NCI-H1436 treated with DMSO at 0.1 percent for 48 hours (cell line): ENCODE data around the gene SOX13.
"Not testable (repeated sequence)": the region's sequence is repeated elsewhere in the genome, so short reads cannot be mapped to it uniquely, and the experiment has no call there.

ENCODE experiments used
- DNase-seq: peaks from one replicate; lab custom pipeline; 2025; lab: John Stamatoyannopoulos, UW

SOX13 gene

DNA sequence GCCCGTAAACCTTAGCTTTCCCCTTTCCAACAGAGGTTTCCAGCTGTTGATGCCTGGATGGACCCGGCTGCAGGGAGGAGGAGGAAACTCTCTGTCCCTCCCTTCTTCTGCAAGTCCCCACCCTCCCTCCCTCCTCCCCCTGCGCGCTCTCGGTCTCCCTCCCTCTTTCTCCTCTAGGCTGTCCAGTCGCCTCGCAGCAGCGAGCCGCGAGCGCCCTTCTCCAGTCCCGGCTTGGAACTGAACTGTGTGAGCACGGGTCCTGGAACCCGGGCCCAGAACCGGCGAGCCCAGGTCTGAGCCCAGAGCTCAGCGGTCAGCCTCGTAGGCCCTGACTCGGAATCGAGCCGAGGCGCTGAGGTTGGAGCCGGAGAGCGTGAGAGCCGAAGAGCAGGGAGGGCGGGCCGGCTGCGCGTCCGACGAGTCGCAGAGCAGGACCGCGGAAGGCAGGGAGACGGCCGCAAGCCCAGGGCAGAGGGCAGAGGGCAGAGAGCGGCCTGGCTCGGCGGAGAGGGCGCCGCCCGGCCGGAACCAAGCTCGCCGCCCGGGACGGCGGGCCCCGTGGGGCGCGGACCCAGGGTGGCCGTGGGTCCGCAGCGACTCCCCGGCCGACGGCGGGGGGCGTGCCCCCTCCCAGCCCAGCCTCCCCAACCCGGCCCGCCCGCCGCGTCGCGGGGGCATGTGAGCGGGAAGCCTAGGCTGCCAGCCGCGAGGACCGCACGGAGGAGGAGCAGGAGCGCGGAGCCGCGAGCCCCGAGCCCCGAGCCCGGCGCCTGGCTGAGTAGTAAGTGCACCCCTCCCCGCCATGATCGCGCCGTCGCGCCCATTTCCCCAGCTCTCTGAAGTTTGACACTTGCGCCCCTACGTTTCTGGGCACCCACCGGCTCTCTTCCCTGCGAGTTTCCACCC lies at the start of gene SOX13:
SOX13 (plus strand) TSS at position 185 of the 906 bp plus-strand sequence. CDS start 39,801 bp downstream, outside the sequence.
- DNase-seq: peak; percentile 64

- no peak for DNase-seq
These were observed 46.8 kb upstream of the SOX13 start for GRCh38 chr1:204025917-204026707.

DNA sequence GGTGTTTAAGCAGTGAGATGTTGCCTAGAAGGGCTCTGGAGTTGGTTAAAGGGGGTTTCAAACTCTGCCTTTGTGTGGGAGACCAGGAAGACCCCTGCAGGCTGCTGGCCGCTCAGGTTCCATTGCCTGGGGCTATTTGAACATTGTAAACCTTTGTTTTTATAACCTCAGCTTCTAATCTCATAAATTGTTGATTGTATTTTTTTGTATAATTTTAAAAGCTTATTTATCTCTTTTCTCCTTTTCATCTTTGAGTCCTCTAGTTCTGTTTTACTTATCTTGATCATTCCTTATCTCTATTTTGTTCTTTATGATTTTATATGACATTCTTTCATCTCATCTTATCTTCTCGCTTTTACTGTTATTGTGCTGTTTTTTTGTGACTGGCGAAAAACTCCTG lies 45.5 kb upstream of the SOX13 start:
- DNase-seq: no peak

DNA sequence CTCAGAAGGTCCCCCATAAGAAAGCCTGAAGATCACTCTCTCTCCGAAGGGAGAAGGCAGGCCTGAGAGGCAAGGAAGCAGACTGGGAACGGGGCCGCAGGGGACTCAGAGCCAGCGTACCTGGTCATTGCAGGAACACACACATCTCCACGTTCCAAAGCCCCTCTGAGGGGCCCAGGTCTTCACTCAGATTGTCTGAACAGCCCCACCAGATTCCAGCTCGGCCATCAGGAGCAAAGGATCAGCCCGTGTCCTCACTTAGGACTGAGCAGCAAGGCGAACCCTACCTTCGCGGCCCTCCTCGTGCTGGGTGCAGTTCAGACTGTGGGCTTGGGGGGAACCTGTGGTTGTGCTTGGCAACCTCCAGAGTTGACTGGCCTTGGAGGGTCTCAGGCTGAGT lies 43.9 kb upstream of the SOX13 start:
- no peak for DNase-seq

DNA sequence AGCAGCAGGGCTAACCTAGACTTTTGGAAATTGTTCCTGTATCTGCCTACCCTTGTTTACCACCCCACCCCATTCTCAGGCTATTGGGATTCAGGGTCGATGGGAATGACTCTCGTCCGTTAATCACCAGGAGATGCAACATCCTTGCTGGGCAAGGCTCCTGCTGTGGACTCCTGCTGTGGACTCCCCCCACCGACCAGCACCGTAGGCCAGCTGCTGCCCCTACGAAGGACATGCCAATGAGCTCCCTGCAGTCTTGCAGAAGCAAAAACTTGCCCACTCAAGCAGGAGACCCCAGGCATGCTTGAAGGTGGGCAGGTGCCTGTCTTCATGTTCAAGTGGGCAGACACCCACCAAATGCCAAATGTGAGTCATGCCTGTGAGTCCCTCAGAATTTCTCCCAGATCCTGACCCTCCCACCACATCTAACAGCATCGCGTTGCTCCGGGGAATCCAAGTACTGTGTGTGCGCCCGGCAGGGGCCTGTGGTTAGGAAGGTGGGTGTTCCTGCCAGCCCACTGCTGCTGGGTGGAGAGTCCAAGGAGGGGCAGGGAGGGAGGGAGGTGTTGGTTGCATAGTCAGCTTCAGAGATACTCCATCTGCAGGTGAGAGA lies 41.7 kb upstream of the SOX13 start:
- DNase-seq: no peak

DNA sequence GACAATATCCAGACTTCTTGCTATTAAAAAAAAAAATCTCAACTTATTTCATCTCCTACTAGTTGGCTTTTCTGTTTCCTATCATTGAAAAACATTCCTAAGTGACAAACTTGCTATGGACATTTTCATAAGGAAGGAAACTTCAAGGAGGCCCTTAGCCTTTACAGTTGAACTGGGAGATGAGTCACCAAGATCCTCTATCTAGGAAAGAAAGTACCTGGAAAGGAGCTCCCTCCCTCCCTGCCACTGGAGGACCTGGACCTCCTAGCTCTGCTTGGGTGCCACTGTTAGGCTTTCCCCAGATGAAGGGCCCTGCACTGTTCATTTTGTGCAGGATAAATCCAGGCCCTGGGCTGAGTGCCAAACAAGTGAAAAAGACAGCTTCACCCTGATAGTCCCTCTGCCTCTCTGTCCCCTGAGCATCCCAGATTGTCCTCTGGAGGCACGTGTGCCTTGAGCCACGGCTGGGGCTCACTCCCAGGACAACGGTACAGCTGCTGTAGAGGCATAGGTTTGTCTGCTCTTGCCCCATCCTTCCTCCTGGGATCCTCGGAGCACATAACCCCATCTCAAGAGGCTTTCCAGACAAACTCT lies 40.2 kb upstream of the SOX13 start:
- DNase-seq: no peak

GRCh38 chr1:204033306-204033705 lies 39.6 kb upstream of the SOX13 start:
- no peak for DNase-seq

GRCh38 chr1:204036882-204037655 lies 35.8 kb upstream of the SOX13 start:
- DNase-seq: no peak

- DNase-seq: no peak
These were observed 31.6 kb upstream of the SOX13 start for GRCh38 chr1:204041232-204041767.

DNA sequence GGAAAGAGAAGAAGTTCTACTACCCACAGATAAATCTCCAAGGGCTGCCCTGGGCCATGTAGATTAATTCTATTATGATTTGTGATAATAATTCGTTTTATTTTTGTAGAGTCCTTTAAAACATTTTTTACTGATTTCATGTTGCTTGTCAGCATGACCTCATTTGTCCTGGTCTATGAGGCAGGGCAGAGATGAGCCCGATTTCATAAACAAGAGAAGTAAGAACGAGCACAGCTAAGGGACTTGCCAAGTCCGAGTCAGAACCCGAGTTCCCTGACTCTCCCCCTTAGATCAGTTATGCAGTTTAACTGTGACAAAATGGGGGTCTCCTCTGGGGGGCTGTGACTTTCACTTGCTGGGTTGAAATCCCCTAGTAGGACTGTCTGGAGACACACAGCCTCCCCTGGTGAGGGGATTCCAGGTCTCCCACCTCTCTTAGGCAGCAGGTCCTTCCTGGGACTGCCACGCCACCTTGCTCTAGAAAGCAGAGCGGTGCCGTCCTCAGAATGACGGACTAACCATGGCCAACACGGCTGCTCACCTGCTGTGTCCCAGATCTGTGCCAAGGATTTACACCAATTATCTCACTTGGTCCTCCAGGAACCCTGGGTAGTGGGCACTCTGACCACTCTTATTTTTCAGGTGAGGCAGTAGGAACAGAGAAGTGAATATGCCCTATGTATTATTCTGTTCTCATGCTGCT lies 31.0 kb upstream of the SOX13 start:
- DNase-seq: no peak

DNA sequence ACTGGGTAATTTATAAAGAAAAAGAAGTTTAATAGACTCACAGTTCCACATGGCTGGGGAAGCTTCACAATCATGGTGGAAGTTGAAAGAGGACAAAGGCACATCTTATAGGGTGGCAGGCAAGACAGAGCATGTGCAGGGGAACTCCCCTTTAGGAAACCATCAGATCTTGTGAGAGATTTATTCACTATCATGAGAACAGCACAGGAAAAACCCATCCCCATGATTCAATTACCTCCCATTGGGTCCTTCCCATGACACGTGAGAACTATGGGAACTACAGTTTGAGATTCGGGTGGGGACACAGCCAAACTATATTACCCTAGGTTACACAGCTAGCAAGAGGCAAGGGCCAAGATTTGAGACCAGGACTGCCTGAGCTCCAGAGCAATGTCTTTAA lies 30.4 kb upstream of the SOX13 start:
- no peak for DNase-seq

DNA sequence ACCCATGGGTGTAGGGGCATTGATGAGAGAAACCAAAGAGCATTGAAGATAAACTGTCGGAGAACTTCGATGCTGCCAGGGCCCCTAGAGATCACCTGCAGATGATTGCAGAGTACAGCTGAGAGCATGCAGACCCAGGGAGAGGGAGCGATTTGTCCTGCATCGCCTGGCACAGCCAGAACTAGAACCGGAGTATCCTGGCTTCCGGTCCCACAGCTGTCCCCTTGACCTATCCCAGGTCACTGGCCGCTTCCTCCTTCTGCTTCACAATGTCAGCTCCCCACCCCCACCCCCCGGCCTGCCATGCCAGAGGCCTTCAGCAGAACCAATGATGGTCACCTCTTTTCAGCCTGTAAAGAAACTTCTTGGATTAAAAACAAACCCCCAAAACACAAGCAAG lies 29.2 kb upstream of the SOX13 start:
- DNase-seq: no peak

DNA sequence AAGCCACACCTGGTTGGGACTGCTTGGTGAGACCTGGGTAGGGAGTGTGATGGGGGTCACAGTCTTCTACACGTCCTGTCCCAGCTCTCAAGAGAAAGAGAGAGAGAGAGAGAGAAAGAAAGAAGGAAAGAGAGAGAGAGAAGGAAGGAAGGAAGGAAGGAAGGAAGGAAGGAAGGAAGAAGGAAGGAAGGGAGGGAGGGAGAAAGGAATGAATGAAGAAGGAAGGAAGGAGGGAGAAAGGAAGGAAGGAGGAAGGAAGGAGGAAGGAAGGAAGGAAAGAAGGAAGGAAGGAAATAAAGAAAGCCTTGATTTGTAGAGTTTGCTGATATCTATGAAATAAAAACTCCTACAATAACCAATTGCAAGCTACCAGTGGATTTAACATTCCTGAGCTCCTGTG lies 28.5 kb upstream of the SOX13 start:
- no peak for DNase-seq

DNA sequence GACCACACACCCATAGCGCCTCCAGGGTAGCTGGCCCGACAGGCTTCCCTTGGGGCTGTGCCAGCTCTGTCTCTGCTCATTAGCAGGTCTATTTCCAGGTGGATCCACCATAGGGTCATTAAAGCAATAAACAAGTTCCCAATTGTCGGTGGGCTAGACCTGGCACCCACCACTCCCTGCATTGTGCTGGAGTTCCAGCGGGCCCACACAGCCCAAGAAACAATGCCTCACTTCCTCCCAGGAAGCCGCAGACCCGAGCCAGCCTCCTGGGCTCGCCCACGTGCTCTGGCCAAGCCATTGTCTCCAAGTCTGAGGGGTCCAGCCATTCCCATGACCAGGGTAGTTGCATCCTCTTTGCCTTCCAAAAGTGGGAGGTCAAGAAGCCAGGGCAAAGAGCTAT lies 27.5 kb upstream of the SOX13 start:
- DNase-seq: no peak

DNA sequence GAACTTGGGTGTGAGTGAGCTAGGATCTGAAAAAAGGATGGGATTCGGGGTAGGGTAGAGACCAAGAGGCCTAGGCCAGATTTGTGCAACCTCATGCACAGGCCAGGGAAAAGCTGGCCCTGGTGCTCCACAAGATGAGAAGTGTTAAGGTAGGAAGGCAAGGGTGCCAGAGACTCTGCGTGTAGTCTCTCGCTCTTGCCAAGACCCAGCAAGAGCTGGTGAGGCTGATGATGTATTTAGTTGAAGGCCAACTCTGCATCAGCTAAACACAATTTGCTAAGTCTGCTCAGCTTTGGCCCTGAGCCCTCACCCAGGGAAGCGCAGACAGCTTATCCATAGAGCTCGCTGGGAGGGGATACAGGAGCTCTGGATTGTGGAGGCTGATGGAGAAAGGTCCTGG lies 26.6 kb upstream of the SOX13 start:
- DNase-seq: no peak

DNA sequence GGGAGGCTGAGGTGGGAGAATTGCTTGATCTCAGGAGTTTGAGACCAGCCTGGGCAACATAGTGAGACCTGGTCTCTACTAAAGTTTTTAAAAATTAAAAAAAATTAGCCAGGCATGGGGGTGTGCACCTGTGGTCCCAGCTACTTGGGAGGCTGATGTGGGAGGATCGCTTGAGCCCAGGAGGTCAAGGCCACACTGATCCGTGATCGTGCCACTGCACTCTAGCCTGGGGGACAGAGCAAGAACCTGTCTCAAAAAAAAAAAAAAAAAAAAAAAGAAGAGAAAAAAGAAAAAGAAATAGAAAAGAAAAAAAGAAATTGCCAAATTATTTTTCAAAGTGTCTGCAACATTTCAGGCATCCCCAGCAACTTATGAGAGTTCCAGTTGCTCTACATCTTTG lies 24.1 kb upstream of the SOX13 start:
- DNase-seq: not testable (repeated sequence)

DNA sequence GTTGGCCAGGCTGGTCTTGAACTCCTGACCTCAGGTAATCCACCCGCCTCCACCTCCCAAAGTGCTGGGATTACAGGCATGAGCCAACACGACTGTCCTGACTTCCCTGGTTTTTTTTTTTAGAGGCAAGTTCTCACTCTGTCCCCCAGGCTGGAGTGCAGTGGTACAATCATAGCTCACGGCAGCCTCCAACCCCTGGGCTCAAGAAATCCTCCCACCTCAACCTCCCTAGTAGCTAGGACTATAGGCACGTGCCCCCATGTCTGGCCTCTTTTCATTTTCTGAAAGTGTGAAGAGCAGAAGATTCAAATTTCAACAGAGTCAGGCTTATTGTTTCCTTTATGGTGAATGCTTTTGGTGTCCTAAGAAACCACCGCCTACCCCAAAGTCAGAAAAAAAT lies 21.7 kb upstream of the SOX13 start:
- no peak for DNase-seq

GRCh38 chr1:204051718-204052117 lies 21.2 kb upstream of the SOX13 start:
- DNase-seq: no peak

GRCh38 chr1:204053893-204054292 lies 19.0 kb upstream of the SOX13 start:
- no peak for DNase-seq

DNA sequence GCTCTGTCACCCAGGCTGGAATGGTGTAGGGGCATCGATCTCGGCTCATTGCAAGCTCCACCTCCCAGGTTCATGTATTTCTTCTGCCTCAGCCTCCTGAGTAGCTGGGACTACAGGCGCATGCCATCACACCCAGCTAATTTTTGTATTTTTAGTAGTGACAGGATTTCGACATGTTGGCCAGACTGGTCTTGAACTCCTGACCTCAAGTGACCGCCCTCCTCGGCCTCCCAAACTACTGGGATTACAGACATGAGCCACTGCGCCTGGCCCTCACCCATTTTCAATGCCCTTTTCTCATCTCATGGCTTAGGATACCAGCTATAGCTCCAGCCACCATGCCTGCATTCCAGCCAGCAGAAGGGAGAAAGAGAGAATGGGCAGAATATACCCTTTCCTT lies 12.9 kb upstream of the SOX13 start:
- DNase-seq: no peak

DNA sequence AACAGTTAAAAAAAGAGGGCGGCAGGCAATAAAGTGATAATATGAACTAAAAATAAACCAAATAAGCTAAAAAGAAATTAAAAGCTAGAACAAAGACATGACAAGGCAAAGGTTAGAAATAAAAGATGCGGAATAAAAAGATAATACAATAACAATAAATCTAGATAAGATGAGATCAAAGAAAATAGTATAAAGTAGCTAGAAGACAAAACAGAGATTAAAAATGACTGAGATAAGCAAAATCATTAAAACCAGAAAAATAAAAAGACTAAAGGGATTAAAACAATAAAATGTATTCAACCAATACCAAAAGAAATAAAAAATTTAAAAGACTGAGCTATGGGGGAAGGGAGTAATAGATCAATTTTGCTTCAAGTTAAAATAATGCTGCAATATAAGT lies 10.8 kb upstream of the SOX13 start:
- DNase-seq: no peak
